GM23338 (cell line): Measurements from ENCODE around the gene L1CAM. TPM values are rescaled to one million over a fixed set of nuclear protein-coding genes. Genes with fewer than 3 reads are reported as not detected.
A peak's percentile ranks its signal among the peaks of the same experiment; 100 is the strongest.

Experiments used
- ATAC-seq: fragments of 200-7000 bp; cut with Tn5 transposase; 3 replicates; pipeline ENCODE4 v1.9.1; 2020
- DNase-seq: peaks from one replicate; pipeline ENCODE4 v3.0.0-alpha.2; 2015; ENCODE audit warnings: low spot score
- H2AFZ ChIP-seq: fragments of 200-600 bp; sonication (generic); 2 replicates; pipeline ENCODE4 v1.8.0; 2016; ENCODE audit warnings: antibody characterized with exemption, mild to moderate bottlenecking, moderate library complexity
- H3F3A ChIP-seq: fragments of 200-600 bp; sonication (generic); replicated peaks from 2 replicates; pipeline ENCODE4 v1.8.0; 2017; ENCODE audit warnings: antibody characterized with exemption, mixed run types, low read depth
- H3K27ac ChIP-seq: fragments of 200-600 bp; sonication (generic); 2 replicates; pipeline ENCODE4 v1.6.1; 2016; ENCODE audit warnings: low read depth
- H3K27me3 ChIP-seq: fragments of 200-600 bp; sonication (generic); 2 replicates; pipeline ENCODE4 v1.8.0; 2016; ENCODE audit warnings: mild to moderate bottlenecking, mixed run types, moderate library complexity; ENCODE audit not compliant: insufficient read depth
- H3K36me3 ChIP-seq: fragments of 200-600 bp; sonication (generic); 2 replicates; pipeline ENCODE4 v1.8.0; 2016; ENCODE audit warnings: mild to moderate bottlenecking; ENCODE audit not compliant: insufficient read depth
- H3K4me1 ChIP-seq: fragments of 200-600 bp; sonication (generic); 2 replicates; pipeline ENCODE4 v1.8.0; 2016; ENCODE audit warnings: mild to moderate bottlenecking, moderate library complexity; ENCODE audit not compliant: insufficient read depth
- H3K4me2 ChIP-seq: fragments of 200-600 bp; sonication (generic); 2 replicates; pipeline ENCODE4 v1.7.1; 2017; ENCODE audit warnings: mixed run types
- H3K4me3 ChIP-seq: fragments of 200-600 bp; sonication (generic); 2 replicates; pipeline ENCODE4 v1.6.1; 2016; ENCODE audit warnings: mixed run types
- H3K79me2 ChIP-seq: fragments of 200-600 bp; sonication (generic); replicated peaks from 2 replicates; pipeline ENCODE4 v1.8.0; 2017; ENCODE audit warnings: mild to moderate bottlenecking; ENCODE audit not compliant: insufficient read depth
- H3K9me2 ChIP-seq: fragments of 200-600 bp; sonication (generic); 2 replicates; pipeline ENCODE4 v1.8.0; 2017; ENCODE audit not compliant: insufficient read depth
- H4K20me1 ChIP-seq: fragments of 200-600 bp; sonication (generic); replicated peaks from 2 replicates; pipeline ENCODE4 v1.8.0; 2017; ENCODE audit warnings: mild to moderate bottlenecking; ENCODE audit not compliant: insufficient read depth
- H3K27ac Mint-ChIP-seq: 2 replicates; pipeline ENCODE4 v1.8.0; 2020; ENCODE audit warnings: inconsistent platforms, mild to moderate bottlenecking, moderate library complexity, mixed read lengths
- H3K27me3 Mint-ChIP-seq: 3 replicates; pipeline ENCODE4 v1.8.0; 2022; ENCODE audit warnings: low read depth, mild to moderate bottlenecking, moderate library complexity, mixed read lengths, inconsistent platforms; ENCODE audit not compliant: insufficient read depth, poor library complexity
- H3K36me3 Mint-ChIP-seq: 3 replicates; pipeline ENCODE4 v1.8.0; 2021; ENCODE audit warnings: low read depth, mild to moderate bottlenecking, inconsistent platforms, moderate library complexity, mixed read lengths
- H3K4me1 Mint-ChIP-seq: 3 replicates; pipeline ENCODE4 v1.8.0; 2020; ENCODE audit warnings: mild to moderate bottlenecking, inconsistent platforms, mixed read lengths
- H3K4me3 Mint-ChIP-seq: 3 replicates; pipeline ENCODE4 v1.8.0; 2021; ENCODE audit warnings: moderate library complexity, mild to moderate bottlenecking, inconsistent platforms, mixed read lengths
- H3K9me3 Mint-ChIP-seq: 3 replicates; pipeline ENCODE4 v1.8.0; 2020; ENCODE audit warnings: moderate library complexity, mild to moderate bottlenecking, inconsistent platforms, mixed read lengths
- CREB1 ChIP-seq: fragments of 250-450 bp; sonication (Bioruptor Pico); IDR thresholded peaks from 2 replicates; pipeline ENCODE4 v1.5.0; 2020; ENCODE audit warnings: low read depth, mild to moderate bottlenecking, moderate library complexity
- EZH2 ChIP-seq: fragments of 200-600 bp; sonication (generic); IDR thresholded peaks from one replicate; pipeline ENCODE4 v1.8.0; 2017; ENCODE audit warnings: antibody characterized with exemption, mild to moderate bottlenecking, low read depth; ENCODE audit not compliant: unreplicated experiment
- EZH2phosphoT487 ChIP-seq: fragments of 200-600 bp; sonication (generic); IDR thresholded peaks from one replicate; pipeline ENCODE4 v1.8.1; 2018; ENCODE audit warnings: antibody characterized with exemption; ENCODE audit not compliant: unreplicated experiment
- JUNB ChIP-seq: IDR thresholded peaks from one replicate; pipeline ENCODE4 v1.6.1; 2016; ENCODE audit warnings: antibody characterized with exemption; ENCODE audit not compliant: unreplicated experiment
- NANOG ChIP-seq: IDR thresholded peaks from 2 replicates; pipeline ENCODE4 v1.6.1; 2016; ENCODE audit warnings: antibody characterized with exemption, borderline replicate concordance
- POLR2AphosphoS5 ChIP-seq: IDR thresholded peaks from 2 replicates; pipeline ENCODE4 v1.6.1; 2016; ENCODE audit warnings: antibody characterized with exemption, low read depth
- STAT1 ChIP-seq: IDR thresholded peaks from one replicate; pipeline ENCODE4 v1.6.1; 2016; ENCODE audit warnings: antibody characterized with exemption; ENCODE audit not compliant: unreplicated experiment
- ZNF114 ChIP-seq: fragments of 250-450 bp; sonication (Bioruptor Pico); IDR thresholded peaks from 2 replicates; pipeline ENCODE4 v1.5.0; 2020; ENCODE audit warnings: mild to moderate bottlenecking, moderate library complexity
- polyA plus RNA-seq: library from polyadenylated mRNA; unstranded; fragments of >200 nt; fragmentation: Nextera tagmentation; extraction: Ambion mirVana; gene quantifications from 2 replicates; pipeline ENCODE4 v1.2.1, GENCODE V29; 2016
- total RNA-seq: library from RNA; depleted of rRNA; stranded (reverse); fragments of >200 nt; shearing (Covaris generic); gene quantifications from 2 replicates; pipeline ENCODE4 v1.2.3, GENCODE V29; 2014
- TF ChIP-seq, protein P1 (sequence below): IDR thresholded peaks from 2 replicates; pipeline ENCODE4 v1.6.1; 2016; ENCODE audit warnings: antibody characterized with exemption
- TF ChIP-seq, protein P2 (sequence below): fragments of 250-450 bp; sonication (Bioruptor Pico); IDR thresholded peaks from 2 replicates; pipeline ENCODE4 v1.5.0; 2020; ENCODE audit warnings: mild to moderate bottlenecking, moderate library complexity
- TF ChIP-seq, protein P3 (sequence below): IDR thresholded peaks from one replicate; pipeline ENCODE4 v1.6.1; 2018; ENCODE audit warnings: antibody characterized with exemption; ENCODE audit not compliant: unreplicated experiment

Gene L1CAM
- total and polyA plus RNA-seq, 2 experiments from 2014 or later, result 7.4 to 29.2 TPM

DNA sequence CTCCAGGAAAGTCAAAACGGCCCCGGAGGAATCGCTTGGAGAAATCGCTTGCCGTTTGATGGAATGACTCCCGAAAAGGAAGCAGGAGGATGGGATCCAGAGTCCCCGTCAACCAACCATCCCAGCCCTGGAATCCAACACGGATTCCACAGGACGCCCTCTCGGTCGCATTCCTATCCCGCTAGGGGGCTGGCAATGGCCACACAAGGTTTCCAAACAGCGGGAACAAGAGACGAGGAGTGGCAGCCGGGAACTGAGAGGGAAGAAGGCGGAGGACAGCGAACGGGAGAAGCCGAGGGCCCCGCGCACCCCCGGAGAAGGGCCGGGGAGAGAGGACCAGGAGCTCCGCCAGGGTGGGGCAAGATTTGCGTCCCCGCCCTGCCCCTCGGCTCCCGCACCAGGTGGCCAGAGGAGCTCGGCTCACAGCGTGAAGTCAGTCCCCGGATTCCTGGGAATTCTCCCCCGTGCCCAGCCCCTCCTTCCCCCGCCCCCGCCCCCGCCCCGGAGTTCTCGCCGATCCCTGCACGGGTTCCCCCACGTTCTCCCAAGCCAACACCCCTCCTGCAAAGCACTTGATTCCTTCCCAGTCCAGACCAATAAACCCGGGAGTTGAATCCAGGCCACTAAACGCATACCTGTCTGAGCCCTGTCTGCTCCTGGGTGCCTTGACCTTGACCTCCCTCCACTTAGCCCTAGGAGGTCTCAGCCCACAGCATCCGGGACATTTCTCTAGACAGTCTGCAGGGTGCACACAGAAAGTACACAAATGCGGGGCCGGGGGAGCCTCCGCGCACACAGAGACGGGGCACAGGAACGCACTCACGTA, 57.0 kb downstream of the L1CAM start:
- H3K9me2 ChIP-seq, result no peaks in the 10 kb centered on the region
- H3K4me2 ChIP-seq, result peak overlapping the region; percentile 76
- no peaks in the 10 kb centered on the region for H3K36me3 ChIP-seq
- H2AFZ ChIP-seq, result no peak overlapping the region
- no peaks in the 10 kb centered on the region for H3K9me3 Mint-ChIP-seq
- peaks cover 28% of the 10 kb centered on the region for H3K4me1 ChIP-seq
- ATAC-seq, result peak; percentile 51
- H3K27me3 ChIP-seq, result no peaks in the 10 kb centered on the region
- H3K36me3 Mint-ChIP-seq, result peaks cover 20% of the 10 kb centered on the region
- H3K27me3 Mint-ChIP-seq, result peaks cover 12% of the 10 kb centered on the region
- H3K4me3 Mint-ChIP-seq, result peak overlapping the region; percentile 83
- DNase-seq, result peak; percentile 74
- H3K4me1 Mint-ChIP-seq, result peaks cover 41% of the 10 kb centered on the region
- H3K27ac ChIP-seq, result peak overlapping the region; percentile 95
- peaks cover 67% of the 10 kb centered on the region for H3K79me2 ChIP-seq
- no peaks in the 10 kb centered on the region for H3F3A ChIP-seq
- TF ChIP-seq STAT1 (no peak), EZH2 (no peak), ZNF114 (CRISPR knock-in tag) (no peak), CREB1 (CRISPR knock-in tag) (no peak), POLR2AphosphoS5 (no peak), NANOG (no peak), EZH2phosphoT487 (no peak), JUNB (no peak)
- TF ChIP-seq, protein P1, sequence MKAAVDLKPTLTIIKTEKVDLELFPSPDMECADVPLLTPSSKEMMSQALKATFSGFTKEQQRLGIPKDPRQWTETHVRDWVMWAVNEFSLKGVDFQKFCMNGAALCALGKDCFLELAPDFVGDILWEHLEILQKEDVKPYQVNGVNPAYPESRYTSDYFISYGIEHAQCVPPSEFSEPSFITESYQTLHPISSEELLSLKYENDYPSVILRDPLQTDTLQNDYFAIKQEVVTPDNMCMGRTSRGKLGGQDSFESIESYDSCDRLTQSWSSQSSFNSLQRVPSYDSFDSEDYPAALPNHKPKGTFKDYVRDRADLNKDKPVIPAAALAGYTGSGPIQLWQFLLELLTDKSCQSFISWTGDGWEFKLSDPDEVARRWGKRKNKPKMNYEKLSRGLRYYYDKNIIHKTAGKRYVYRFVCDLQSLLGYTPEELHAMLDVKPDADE, result no peak
- TF ChIP-seq, protein P2, sequence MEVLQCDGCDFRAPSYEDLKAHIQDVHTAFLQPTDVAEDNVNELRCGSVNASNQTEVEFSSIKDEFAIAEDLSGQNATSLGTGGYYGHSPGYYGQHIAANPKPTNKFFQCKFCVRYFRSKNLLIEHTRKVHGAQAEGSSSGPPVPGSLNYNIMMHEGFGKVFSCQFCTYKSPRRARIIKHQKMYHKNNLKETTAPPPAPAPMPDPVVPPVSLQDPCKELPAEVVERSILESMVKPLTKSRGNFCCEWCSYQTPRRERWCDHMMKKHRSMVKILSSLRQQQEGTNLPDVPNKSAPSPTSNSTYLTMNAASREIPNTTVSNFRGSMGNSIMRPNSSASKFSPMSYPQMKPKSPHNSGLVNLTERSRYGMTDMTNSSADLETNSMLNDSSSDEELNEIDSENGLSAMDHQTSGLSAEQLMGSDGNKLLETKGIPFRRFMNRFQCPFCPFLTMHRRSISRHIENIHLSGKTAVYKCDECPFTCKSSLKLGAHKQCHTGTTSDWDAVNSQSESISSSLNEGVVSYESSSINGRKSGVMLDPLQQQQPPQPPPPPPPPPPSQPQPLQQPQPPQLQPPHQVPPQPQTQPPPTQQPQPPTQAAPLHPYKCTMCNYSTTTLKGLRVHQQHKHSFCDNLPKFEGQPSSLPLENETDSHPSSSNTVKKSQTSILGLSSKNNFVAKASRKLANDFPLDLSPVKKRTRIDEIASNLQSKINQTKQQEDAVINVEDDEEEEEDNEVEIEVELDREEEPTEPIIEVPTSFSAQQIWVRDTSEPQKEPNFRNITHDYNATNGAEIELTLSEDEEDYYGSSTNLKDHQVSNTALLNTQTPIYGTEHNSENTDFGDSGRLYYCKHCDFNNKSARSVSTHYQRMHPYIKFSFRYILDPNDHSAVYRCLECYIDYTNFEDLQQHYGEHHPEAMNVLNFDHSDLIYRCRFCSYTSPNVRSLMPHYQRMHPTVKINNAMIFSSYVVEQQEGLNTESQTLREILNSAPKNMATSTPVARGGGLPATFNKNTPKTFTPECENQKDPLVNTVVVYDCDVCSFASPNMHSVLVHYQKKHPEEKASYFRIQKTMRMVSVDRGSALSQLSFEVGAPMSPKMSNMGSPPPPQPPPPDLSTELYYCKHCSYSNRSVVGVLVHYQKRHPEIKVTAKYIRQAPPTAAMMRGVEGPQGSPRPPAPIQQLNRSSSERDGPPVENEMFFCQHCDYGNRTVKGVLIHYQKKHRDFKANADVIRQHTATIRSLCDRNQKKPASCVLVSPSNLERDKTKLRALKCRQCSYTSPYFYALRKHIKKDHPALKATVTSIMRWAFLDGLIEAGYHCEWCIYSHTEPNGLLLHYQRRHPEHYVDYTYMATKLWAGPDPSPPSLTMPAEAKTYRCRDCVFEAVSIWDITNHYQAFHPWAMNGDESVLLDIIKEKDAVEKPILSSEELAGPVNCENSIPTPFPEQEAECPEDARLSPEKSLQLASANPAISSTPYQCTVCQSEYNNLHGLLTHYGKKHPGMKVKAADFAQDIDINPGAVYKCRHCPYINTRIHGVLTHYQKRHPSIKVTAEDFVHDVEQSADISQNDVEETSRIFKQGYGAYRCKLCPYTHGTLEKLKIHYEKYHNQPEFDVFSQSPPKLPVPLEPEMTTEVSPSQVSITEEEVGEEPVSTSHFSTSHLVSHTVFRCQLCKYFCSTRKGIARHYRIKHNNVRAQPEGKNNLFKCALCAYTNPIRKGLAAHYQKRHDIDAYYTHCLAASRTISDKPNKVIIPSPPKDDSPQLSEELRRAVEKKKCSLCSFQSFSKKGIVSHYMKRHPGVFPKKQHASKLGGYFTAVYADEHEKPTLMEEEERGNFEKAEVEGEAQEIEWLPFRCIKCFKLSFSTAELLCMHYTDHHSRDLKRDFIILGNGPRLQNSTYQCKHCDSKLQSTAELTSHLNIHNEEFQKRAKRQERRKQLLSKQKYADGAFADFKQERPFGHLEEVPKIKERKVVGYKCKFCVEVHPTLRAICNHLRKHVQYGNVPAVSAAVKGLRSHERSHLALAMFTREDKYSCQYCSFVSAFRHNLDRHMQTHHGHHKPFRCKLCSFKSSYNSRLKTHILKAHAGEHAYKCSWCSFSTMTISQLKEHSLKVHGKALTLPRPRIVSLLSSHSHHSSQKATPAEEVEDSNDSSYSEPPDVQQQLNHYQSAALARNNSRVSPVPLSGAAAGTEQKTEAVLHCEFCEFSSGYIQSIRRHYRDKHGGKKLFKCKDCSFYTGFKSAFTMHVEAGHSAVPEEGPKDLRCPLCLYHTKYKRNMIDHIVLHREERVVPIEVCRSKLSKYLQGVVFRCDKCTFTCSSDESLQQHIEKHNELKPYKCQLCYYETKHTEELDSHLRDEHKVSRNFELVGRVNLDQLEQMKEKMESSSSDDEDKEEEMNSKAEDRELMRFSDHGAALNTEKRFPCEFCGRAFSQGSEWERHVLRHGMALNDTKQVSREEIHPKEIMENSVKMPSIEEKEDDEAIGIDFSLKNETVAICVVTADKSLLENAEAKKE, result no peak
- TF ChIP-seq, protein P3, sequence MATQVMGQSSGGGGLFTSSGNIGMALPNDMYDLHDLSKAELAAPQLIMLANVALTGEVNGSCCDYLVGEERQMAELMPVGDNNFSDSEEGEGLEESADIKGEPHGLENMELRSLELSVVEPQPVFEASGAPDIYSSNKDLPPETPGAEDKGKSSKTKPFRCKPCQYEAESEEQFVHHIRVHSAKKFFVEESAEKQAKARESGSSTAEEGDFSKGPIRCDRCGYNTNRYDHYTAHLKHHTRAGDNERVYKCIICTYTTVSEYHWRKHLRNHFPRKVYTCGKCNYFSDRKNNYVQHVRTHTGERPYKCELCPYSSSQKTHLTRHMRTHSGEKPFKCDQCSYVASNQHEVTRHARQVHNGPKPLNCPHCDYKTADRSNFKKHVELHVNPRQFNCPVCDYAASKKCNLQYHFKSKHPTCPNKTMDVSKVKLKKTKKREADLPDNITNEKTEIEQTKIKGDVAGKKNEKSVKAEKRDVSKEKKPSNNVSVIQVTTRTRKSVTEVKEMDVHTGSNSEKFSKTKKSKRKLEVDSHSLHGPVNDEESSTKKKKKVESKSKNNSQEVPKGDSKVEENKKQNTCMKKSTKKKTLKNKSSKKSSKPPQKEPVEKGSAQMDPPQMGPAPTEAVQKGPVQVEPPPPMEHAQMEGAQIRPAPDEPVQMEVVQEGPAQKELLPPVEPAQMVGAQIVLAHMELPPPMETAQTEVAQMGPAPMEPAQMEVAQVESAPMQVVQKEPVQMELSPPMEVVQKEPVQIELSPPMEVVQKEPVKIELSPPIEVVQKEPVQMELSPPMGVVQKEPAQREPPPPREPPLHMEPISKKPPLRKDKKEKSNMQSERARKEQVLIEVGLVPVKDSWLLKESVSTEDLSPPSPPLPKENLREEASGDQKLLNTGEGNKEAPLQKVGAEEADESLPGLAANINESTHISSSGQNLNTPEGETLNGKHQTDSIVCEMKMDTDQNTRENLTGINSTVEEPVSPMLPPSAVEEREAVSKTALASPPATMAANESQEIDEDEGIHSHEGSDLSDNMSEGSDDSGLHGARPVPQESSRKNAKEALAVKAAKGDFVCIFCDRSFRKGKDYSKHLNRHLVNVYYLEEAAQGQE, result no peak
- H3K4me3 ChIP-seq, result peak overlapping the region; percentile 75
- no peak overlapping the region for H3K27ac Mint-ChIP-seq
- H4K20me1 ChIP-seq, result no peaks in the 10 kb centered on the region; the same call in 1 of the 2 replicates
